UCSD-AML1 (cell line): Measurements from ENCODE around the gene SUN3.

Experiments used
- DNase-seq: peaks from one replicate; lab custom pipeline; 2025; ENCODE audit not compliant: unreplicated experiment; lab: John Stamatoyannopoulos, UW

SUN3 gene, protein sequence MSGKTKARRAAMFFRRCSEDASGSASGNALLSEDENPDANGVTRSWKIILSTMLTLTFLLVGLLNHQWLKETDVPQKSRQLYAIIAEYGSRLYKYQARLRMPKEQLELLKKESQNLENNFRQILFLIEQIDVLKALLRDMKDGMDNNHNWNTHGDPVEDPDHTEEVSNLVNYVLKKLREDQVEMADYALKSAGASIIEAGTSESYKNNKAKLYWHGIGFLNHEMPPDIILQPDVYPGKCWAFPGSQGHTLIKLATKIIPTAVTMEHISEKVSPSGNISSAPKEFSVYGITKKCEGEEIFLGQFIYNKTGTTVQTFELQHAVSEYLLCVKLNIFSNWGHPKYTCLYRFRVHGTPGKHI

DNA sequence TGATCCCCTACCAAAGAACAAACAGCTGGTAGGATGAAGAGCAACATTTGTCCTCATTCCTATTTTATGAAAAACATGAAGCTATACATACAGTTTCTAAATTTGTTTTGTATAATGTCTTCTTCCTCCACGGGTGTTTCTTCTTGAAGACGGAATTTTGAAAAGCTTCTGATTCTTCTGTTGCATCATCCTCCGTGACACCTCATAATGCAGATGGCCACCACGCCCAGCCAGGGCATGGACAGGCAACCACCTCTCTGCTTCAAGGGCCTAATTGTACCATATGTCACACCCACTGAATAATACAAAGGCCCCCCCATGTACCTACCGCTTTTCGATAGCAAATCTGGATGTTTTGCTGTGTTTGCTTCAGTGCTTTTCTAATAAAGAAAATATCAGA lies at the start of gene SUN3:
Gene SUN3 (minus strand): TSS at position 170 of the 400 bp plus-strand sequence. CDS start 169 bp downstream, at position 1.
- no peak for DNase-seq

GRCh38 chr7:48078470-48078869 lies 49.6 kb upstream of the SUN3 start:
- DNase-seq: no peak

DNA sequence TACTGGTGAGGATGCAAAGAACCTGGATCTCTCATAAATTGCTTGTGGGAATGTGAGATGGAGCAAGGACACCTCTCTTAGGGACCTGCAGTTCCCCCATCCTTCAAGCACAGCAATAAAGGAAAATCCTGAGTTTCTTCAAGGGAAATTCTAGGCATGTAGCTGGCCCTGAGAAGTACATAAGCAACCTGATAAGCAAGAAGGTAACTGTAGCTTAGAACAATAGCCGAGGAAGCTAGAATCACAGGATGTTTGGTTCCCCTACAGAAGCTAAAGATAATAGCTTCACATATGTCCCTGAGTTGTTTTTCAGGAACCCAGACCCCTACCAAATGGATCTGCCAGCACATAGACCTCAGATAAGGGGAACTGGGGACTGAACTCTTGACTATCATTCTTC lies 48.5 kb upstream of the SUN3 start:
- DNase-seq: no peak

DNA sequence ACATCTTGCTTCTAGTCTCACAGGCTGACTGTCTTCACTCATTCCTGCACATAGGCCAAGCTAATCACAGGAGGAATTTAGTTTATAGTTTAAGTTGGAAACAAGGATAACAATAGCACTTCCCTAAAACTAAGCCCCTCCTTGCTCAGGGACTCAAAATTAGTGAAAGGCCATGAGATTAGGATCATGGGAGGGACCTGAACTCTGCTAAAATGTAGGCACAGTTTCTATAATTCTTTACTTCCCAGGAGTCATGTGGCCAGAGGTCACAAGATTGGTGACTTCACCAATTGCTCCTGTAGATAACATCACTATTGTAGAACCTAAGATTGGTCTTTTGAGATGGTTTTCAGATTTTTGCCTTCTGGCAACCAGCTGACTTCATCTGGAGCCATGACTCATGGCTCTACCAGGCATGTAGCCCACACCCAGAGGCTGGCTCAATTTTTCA lies 45.3 kb upstream of the SUN3 start:
- DNase-seq: no peak

GRCh38 chr7:48067475-48067874 lies 38.6 kb upstream of the SUN3 start:
- DNase-seq: no peak

- DNase-seq: no peak
Measured at GRCh38 chr7:48063985-48064384, 35.1 kb upstream of the SUN3 start.

DNA sequence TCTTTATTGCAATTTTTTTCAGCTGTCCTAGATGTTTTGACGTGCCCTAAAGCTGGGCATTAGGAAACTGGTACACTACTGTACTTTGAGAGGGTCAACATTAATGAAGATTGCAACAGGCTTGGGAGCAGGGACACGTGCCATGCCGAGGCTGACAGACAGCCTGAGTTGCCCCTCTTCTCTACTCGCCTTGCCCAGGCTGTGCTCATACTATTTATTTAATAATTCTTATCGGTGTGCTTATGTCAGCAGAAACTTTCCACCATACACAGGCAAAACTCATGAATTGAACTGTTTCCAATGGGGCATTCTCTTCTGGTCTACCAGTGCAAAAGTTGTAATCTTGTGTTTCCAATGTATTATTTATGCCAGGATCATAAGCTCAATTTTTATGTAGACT lies 30.8 kb upstream of the SUN3 start:
- no peak for DNase-seq

DNA sequence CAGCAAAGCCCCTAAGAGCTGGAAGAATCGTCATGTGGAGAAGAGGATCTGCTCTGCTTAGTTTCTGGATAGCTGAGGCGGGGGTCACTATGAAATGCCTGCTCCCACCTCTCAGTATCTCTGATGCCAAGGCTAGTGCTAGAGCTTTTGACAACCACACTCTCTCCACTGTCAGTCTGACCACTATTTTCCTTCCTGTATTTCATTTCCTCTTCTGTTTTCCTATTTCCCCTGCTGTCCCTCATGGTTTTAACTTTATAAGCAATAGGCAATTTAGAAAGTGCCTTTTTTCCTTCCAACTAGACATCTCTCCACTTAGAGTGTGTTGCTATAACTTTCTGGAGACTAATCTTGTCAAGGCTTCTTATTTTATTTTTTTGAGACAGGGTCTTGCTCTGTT lies 30.1 kb upstream of the SUN3 start:
- no peak for DNase-seq

DNA sequence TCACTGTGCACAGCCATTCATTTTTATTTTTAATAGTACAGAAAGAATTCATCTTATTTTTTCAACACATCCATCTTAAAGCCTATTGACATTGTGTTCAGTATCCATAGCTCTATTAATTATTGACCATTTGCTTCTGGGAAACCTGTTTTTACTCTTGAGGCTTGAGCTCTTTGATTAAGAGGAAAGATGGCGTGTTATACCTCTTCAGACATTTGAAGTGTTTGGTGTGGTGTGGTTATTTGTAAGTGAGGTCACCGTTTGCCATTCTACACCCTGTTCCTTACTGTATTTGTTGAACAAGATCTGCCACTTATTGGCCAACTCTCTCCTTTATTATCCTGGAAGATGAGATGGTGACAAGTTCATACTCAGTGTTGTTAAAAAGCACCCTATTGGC lies 24.8 kb upstream of the SUN3 start:
- no peak for DNase-seq

GRCh38 chr7:48052748-48053147 lies 23.8 kb upstream of the SUN3 start:
- DNase-seq: no peak

- peak; percentile 55 for DNase-seq
Measured at GRCh38 chr7:48049850-48050249, 20.9 kb upstream of the SUN3 start.

DNA sequence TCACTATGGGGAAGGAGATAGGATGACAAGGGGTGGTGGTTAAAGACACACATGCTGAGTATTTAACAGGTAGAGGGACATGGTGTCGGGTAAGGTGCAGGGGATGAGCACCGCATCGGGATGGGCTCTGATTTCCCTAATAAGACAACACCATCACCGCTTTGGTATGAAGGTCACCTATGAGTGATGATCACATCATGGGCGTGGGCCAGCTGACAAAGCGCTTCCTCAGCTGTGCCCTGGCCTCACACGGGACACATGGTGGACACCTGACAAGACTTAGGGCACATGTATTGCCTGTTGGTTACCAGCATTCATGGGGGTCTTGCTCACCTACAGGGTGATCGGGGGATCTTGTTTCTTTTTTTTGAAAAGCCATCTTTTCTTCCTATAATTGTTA lies 19.2 kb upstream of the SUN3 start:
- DNase-seq: no peak

DNA sequence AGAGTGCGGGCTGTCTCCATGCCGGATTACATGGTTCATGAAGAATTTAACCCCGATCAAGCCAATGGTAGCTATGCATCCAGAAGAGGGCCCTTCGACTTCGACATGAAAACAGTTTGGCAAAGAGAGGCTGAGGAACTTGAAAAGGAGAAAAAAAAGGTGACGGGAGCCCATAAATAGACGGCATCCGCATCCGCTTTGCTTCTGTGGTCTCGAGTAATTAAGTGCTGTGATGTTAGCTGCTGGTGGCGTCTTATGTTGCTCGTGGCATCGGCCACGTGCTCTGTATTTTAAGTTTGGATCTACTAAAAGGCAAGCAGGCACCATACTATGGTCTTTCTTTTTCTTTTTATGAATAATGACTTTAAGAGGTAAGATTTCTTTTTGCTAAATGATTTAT lies 17.6 kb upstream of the SUN3 start:
- DNase-seq: no peak

GRCh38 chr7:48045195-48045765 lies 16.4 kb upstream of the SUN3 start:
- DNase-seq: no peak

DNA sequence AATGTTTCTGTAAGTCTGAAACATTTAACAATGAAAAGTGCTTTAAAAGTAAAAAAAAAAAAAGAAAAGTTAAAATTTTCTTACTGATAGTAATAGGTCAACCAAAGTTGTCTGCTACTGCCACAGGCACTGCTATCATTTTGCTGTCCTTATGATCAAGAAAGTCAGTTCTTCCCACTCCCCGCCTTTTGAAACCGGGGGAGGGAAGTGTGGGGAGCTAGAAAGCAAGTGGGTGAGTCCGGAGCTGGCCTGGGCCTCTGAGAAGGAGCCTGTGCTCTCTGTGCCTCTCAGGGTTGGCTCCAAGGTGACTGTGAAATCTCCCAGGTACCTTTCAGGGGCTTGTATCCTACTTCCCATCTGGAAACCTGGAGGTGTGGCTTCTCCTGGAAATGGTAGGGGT lies 13.7 kb upstream of the SUN3 start:
- no peak for DNase-seq

DNA sequence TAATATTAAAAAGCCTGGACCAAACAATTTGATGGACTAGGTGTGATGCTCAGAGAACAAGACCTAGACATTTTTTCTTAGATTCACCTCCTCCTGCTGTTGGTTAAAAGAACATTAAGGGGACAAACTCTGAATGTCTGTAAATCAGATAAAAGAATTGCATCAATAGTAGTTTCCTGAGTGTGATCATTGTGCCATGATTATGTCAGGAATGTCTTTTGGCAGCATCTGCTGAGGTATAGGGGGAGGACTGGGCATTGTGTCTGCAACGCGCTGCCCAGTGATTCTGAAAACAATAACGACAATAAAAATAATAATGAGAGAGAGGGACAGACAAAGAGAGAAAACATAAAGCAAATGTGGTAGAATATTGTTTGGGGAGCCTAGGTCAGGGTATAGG lies 13.3 kb upstream of the SUN3 start:
- DNase-seq: no peak

DNA sequence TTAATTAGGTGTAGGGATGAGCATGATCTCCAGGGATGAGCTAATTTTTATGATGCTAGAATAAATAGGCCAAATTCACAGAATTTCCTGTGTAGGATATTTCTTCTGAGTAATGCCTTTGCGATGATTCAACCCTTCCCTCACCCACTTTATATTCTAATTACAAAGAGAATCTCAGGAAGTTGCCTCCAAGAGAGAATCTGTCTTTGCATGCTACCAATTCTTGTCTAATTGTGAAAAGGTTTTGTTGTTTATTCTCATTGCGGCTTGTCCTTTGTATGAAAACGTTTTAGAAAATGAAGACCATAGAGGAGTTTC lies 12.7 kb upstream of the SUN3 start:
- no peak for DNase-seq

- no peak for DNase-seq
Measured at GRCh38 chr7:48040944-48041652, 12.2 kb upstream of the SUN3 start.

DNA sequence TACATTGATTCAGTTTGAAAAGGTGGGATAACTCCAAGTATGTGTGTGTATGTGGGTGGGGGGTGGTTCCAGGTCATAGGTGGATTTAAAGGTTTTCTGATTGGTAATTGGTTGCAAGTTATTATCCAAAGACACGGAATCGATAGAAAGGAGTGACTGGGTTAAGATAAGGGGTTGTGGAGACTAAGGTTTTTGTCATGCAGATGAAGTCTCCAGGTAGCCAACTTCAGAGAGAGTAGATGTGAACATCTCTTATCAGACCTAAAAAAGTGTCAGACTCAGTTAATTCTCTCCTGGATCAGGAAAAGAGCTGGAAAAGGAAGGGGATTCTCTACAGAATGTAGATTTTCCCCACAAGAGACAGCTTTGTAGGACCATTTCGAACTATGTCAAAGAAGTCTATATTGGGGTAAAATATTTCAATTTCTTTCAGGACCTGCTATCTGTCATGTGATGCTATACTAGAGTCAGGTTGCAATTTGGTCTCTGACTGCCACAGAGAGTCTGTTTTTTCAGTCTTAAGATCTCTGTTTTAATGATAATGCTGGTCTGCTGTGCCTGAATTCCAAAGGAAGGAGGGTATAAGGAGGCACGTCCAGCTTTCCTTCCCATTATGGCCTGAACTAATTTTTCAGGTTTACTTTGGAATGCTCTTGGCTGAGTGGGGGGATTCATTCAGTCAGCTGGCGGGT lies 10.1 kb upstream of the SUN3 start:
- no peak for DNase-seq

GRCh38 chr7:48035967-48036478 lies 7.1 kb upstream of the SUN3 start:
- no peak for DNase-seq

GRCh38 chr7:48035301-48035966 lies 6.5 kb upstream of the SUN3 start, which contains the start of gene C7orf57:
Gene C7orf57 (plus strand): TSS chr7:48035543. CDS start chr7:48036309, 766 bp downstream.
- peak; percentile 29 for DNase-seq
